A549 (cell line): Measurements from ENCODE around the gene SIGLEC8. TPM values are rescaled to one million over a fixed set of nuclear protein-coding genes. Genes with fewer than 3 reads are reported as not detected.

Experiments
- ATAC-seq, 2 experiments: fragments of 200-7000 bp in 1 of 2; fragments of >200 bp in 1 of 2; cut with Nextera tagmentation in 1 of 2; cut with Tn5 transposase in 1 of 2; 3 replicates each; pipeline versions ENCODE4 v1.8.0 to v1.9.1; 2018 to 2020; ENCODE audit warnings: mild to moderate bottlenecking in 1 of 2, moderate library complexity in 1 of 2
- CTCF ChIA-PET: fragments of 300-600 bp; sonication (Branson Sonifier 250); formaldehyde crosslinking; extraction: SDS; loops from one replicate; lab custom pipeline; 2021; ENCODE audit warnings: antibody characterized with exemption, inconsistent platforms; lab: Yijun Ruan, JAX
- POLR2A ChIA-PET: fragments of 350-600 bp; formaldehyde crosslinking; extraction: SDS; loops from one replicate; lab custom pipeline; 2021; ENCODE audit warnings: antibody characterized with exemption, inconsistent platforms; lab: Yijun Ruan, JAX
- DNase-seq, 2 experiments: peaks; one replicate each; pipeline versions ENCODE4 v3.0.0 to v3.0.0-alpha.2; 2011 to 2016; ENCODE audit warnings: low read depth in 1 of 2, low spot score in 1 of 2
- FAIRE-seq: peaks from 2 replicates; lab custom pipeline; 2011; peaks lifted over from hg19 to GRCh38; lab: Jason Lieb, UNC
- H3K27ac ChIP-seq, 2 experiments: fragments of >200 bp; sonication (Bioruptor Twin); formaldehyde crosslinking; 3 replicates each; pipeline ENCODE4 v1.5.1; 2016 to 2017
- H3K4me1 ChIP-seq: fragments of >200 bp; sonication (Bioruptor Twin); formaldehyde crosslinking; 3 replicates; pipeline ENCODE4 v1.6.1; 2016
- H3K4me2 ChIP-seq: fragments of >200 bp; sonication (Bioruptor Twin); formaldehyde crosslinking; 3 replicates; pipeline ENCODE4 v1.6.1; 2016
- H3K4me3 ChIP-seq: fragments of >200 bp; sonication (Bioruptor Twin); formaldehyde crosslinking; 3 replicates; pipeline ENCODE4 v1.5.1; 2016
- H3K9me3 ChIP-seq: fragments of >200 bp; sonication (Bioruptor Twin); formaldehyde crosslinking; 3 replicates; pipeline ENCODE4 v1.6.1; 2016
- BHLHE40 ChIP-seq: IDR thresholded peaks from 2 replicates; pipeline ENCODE4 v1.6.1; 2012; ENCODE audit warnings: low read depth, low read length, inconsistent platforms
- CBX8 ChIP-seq: fragments of 200-600 bp; sonication (generic); IDR thresholded peaks from 2 replicates; pipeline ENCODE4 v1.6.1; 2016
- CEBPB ChIP-seq, 2 experiments: fragments of >200 bp in 1 of 2; sonication (Bioruptor Twin) in 1 of 2; formaldehyde crosslinking in 1 of 2; IDR thresholded peaks; 2 replicates each; pipeline ENCODE4 v1.6.1; 2012 to 2016
- EHMT2 ChIP-seq: fragments of 200-600 bp; sonication (generic); IDR thresholded peaks from 2 replicates; pipeline ENCODE4 v1.6.1; 2016; ENCODE audit warnings: antibody characterized with exemption, low read depth, mild to moderate bottlenecking, moderate library complexity
- FOSB ChIP-seq: fragments of 250-450 bp; sonication (Bioruptor Pico); IDR thresholded peaks from 2 replicates; pipeline ENCODE4 v1.5.0; 2020; ENCODE audit warnings: mild to moderate bottlenecking, moderate library complexity
- FOXS1 ChIP-seq: fragments of 250-450 bp; sonication (Bioruptor Pico); IDR thresholded peaks from 2 replicates; pipeline ENCODE4 v1.5.0; 2020; ENCODE audit warnings: mild to moderate bottlenecking, moderate library complexity
- HEYL ChIP-seq: fragments of 250-450 bp; sonication (Bioruptor Pico); IDR thresholded peaks from 2 replicates; pipeline ENCODE4 v1.8.0; 2021; ENCODE audit warnings: mild to moderate bottlenecking, moderate library complexity
- KDM1A ChIP-seq: fragments of 200-600 bp; sonication (generic); IDR thresholded peaks from 2 replicates; pipeline ENCODE4 v1.6.1; 2016; ENCODE audit warnings: low read depth, mild to moderate bottlenecking
- MAX ChIP-seq: IDR thresholded peaks from 2 replicates; pipeline ENCODE4 v1.6.1; 2012
- MYC ChIP-seq: IDR thresholded peaks from 2 replicates; pipeline ENCODE4 v1.6.1; 2012; ENCODE audit warnings: mild to moderate bottlenecking, inconsistent platforms, low read length, improper control_type of control experiment, borderline replicate concordance
- NFE2L2 ChIP-seq: fragments of 150-350 bp; conservative IDR thresholded peaks from 2 replicates; pipeline ENCODE4 v1.6.1; 2014; ENCODE audit warnings: low read length
- NPAS2 ChIP-seq: fragments of 250-450 bp; sonication (Bioruptor Pico); IDR thresholded peaks from 2 replicates; pipeline ENCODE4 v1.8.0; 2022; ENCODE audit warnings: mild to moderate bottlenecking, moderate library complexity, borderline replicate concordance
- PBX3 ChIP-seq: IDR thresholded peaks from 2 replicates; pipeline ENCODE4 v1.6.1; 2012
- PHF8 ChIP-seq: fragments of 200-600 bp; sonication (generic); IDR thresholded peaks from 2 replicates; pipeline ENCODE4 v1.6.1; 2016; ENCODE audit warnings: low read depth, mild to moderate bottlenecking, antibody characterized with exemption, moderate library complexity, borderline replicate concordance
- RAD21 ChIP-seq, 2 experiments: fragments of >200 bp in 1 of 2; sonication (Bioruptor Twin) in 1 of 2; formaldehyde crosslinking in 1 of 2; IDR thresholded peaks in 1 of 2; conservative IDR thresholded peaks in 1 of 2; 2 replicates in 1 of 2; 3 replicates in 1 of 2; pipeline ENCODE4 v1.6.1; 2012 to 2018; ENCODE audit warnings: inconsistent platforms in 1 of 2
- RNF2 ChIP-seq: fragments of 200-600 bp; sonication (generic); IDR thresholded peaks from 2 replicates; pipeline ENCODE4 v1.6.1; 2016; ENCODE audit warnings: low read depth, mild to moderate bottlenecking, antibody characterized with exemption, moderate library complexity, borderline replicate concordance
- SREBF2 ChIP-seq: fragments of 450-650 bp; IDR thresholded peaks from 2 replicates; pipeline ENCODE4 v1.6.1; 2014; ENCODE audit warnings: mild to moderate bottlenecking, moderate library complexity
- TFCP2L1 ChIP-seq: fragments of 250-450 bp; sonication (Bioruptor Pico); IDR thresholded peaks from 2 replicates; pipeline ENCODE4 v1.5.0; 2021; ENCODE audit warnings: mild to moderate bottlenecking
- TP53 ChIP-seq: fragments of 250-450 bp; sonication (Bioruptor Pico); IDR thresholded peaks from 2 replicates; pipeline ENCODE4 v1.5.0; 2021; ENCODE audit warnings: mild to moderate bottlenecking, moderate library complexity
- ZNF302 ChIP-seq: fragments of 250-450 bp; sonication (Bioruptor Pico); IDR thresholded peaks from 2 replicates; pipeline ENCODE4 v1.9.0; 2021; ENCODE audit warnings: inconsistent platforms, mild to moderate bottlenecking, moderate library complexity
- ZSCAN20 ChIP-seq: fragments of 250-450 bp; sonication (Bioruptor Pico); IDR thresholded peaks from 2 replicates; pipeline ENCODE4 v1.8.0; 2022; ENCODE audit warnings: mild to moderate bottlenecking, moderate library complexity
- WGBS: methylation state at CpG from one replicate; pipeline ENCODE4 v1.1.6; 2017; ENCODE audit errors: missing lambda C conversion rate; 5-methylcytosine and 5-hydroxymethylcytosine counted together
- polyA minus RNA-seq: library from RNA; depleted of rRNA, polyadenylated mRNA; stranded (reverse); fragments of >200 nt; gene quantifications from 2 replicates; pipeline ENCODE4 v1.2.3, GENCODE V29; 2011; rRNA and poly(A)+ RNA removed
- polyA plus RNA-seq, 4 experiments: library from polyadenylated mRNA; depleted of rRNA in 3 of 4; stranded (reverse); fragments of >200 nt; fragmentation: RNase III in 1 of 4; extraction: RNeasy Plus Mini Kit Qiagen cat#74134 plus additional on column Dnase treatment in 1 of 4; gene quantifications; 2 replicates in 3 of 4; 3 replicates in 1 of 4; pipeline ENCODE4 v1.2.3, GENCODE V29; 2011 to 2017
- TF ChIP-seq, protein P1 (sequence below): fragments of >200 bp; sonication (Bioruptor Twin); formaldehyde crosslinking; IDR thresholded peaks from 3 replicates; pipeline ENCODE4 v1.6.1; 2016
- TF ChIP-seq, protein P2 (sequence below): IDR thresholded peaks from 2 replicates; pipeline ENCODE4 v1.6.1; 2012; ENCODE audit warnings: low read depth, borderline replicate concordance
- TF ChIP-seq, protein P3 (sequence below): fragments of 250-450 bp; sonication (Bioruptor Pico); IDR thresholded peaks from 2 replicates; pipeline ENCODE4 v1.5.0; 2020; ENCODE audit warnings: low read depth, mild to moderate bottlenecking, moderate library complexity

The SIGLEC8 gene
- polyA plus RNA-seq (2011; rRNA removed) = not detected in 2 replicates
- not detected in 2 replicates for polyA plus RNA-seq (2012; cell fraction: cytosol; rRNA removed)
- not detected in 2 replicates for polyA plus RNA-seq (2012; cell fraction: nucleus; rRNA removed)
- not detected in 3 replicates for polyA plus RNA-seq (2017; fragmentation: RNase III; extraction: RNeasy Plus Mini Kit Qiagen cat#74134 plus additional on column Dnase treatment)
- polyA minus RNA-seq = not detected in 2 replicates

- TF ChIP-seq NPAS2 (CRISPR knock-in tag) (no peak), FOSB (CRISPR knock-in tag) (no peak), ZSCAN20 (no peak)
- TF ChIP-seq, all 56 proteins: peak for 0
- Histone ChIP-seq H3K9me3 (no peaks in the 10 kb centered on the region; the same call in 2 of the 3 replicates), H3K27ac (no peak within 1 kb of the TSS), H3K4me2 (no peak within 1 kb of the TSS), H3K4me1 (no peaks in the 10 kb centered on the region), H3K4me3 (no peak within 1 kb of the TSS)
- POLR2A ChIA-PET = no interaction called here
- ATAC-seq = no peak
- no peak for FAIRE-seq
- 27% methylated on average over 10 of the region's 10 CpGs for WGBS
- CTCF ChIA-PET = interaction anchor here (1.3 kb wide), 1 partner anchor 11 kb away, joined by 3 read pairs; no protein-coding TSS in a partner anchor
- DNase-seq = no peak
These were observed at the start of gene SIGLEC8 for GRCh38 chr19:51458051-51458645. Gene SIGLEC8 (minus strand): TSS chr19:51458454. CDS start chr19:51458387, 67 bp downstream.

- 21% methylated on average over 6 of the region's 6 CpGs for WGBS
- no peak for FAIRE-seq
- Histone ChIP-seq H3K4me1 (no peaks in the 10 kb centered on the region), H3K4me3 (no peak overlapping the region), H3K9me3 (no peaks in the 10 kb centered on the region; the same call in 2 of the 3 replicates), H3K4me2 (no peak overlapping the region), H3K27ac (no peak overlapping the region)
- ChIA-PET POLR2A (no interaction called here), CTCF (interaction anchor here (0.7 kb wide), 1 partner anchor 8 kb away, joined by 3 read pairs; no protein-coding TSS in a partner anchor)
- no peak for TF ChIP-seq BHLHE40
- no peak for TF ChIP-seq PBX3
- TF ChIP-seq, protein P1, sequence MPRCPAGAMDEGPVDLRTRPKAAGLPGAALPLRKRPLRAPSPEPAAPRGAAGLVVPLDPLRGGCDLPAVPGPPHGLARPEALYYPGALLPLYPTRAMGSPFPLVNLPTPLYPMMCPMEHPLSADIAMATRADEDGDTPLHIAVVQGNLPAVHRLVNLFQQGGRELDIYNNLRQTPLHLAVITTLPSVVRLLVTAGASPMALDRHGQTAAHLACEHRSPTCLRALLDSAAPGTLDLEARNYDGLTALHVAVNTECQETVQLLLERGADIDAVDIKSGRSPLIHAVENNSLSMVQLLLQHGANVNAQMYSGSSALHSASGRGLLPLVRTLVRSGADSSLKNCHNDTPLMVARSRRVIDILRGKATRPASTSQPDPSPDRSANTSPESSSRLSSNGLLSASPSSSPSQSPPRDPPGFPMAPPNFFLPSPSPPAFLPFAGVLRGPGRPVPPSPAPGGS = no peak
- no peak for TF ChIP-seq KDM1A
- no peak for TF ChIP-seq EHMT2
- TF ChIP-seq, protein P2, sequence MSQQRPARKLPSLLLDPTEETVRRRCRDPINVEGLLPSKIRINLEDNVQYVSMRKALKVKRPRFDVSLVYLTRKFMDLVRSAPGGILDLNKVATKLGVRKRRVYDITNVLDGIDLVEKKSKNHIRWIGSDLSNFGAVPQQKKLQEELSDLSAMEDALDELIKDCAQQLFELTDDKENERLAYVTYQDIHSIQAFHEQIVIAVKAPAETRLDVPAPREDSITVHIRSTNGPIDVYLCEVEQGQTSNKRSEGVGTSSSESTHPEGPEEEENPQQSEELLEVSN = no peak
- TF ChIP-seq NPAS2 (CRISPR knock-in tag) = no peak
- no peak for TF ChIP-seq ZNF302 (CRISPR knock-in tag)
- no peak for TF ChIP-seq TFCP2L1 (CRISPR knock-in tag)
- TF ChIP-seq SREBF2 = no peak
- TF ChIP-seq MAX = no peak
- no peak for TF ChIP-seq FOSB (CRISPR knock-in tag)
- TF ChIP-seq CBX8 = no peak
- TF ChIP-seq FOXS1 (CRISPR knock-in tag) = no peak
- no peak for TF ChIP-seq RNF2
- TF ChIP-seq MYC = no peak
- no peak for TF ChIP-seq NFE2L2
- TF ChIP-seq CEBPB (IDR thresholded peaks at IDR 0.05) = no peak
- DNase-seq = no peak
- no peak for ATAC-seq
These were observed 49.4 kb upstream of the SIGLEC8 start for GRCh38 chr19:51507640-51508058.

- TF ChIP-seq RAD21 (conservative IDR thresholded peaks at IDR 0.05 in 1 of 2, IDR thresholded peaks at IDR 0.05 in 1 of 2) = no peak
- TF ChIP-seq KDM1A = no peak
- no peak for TF ChIP-seq TP53 (CRISPR knock-in tag)
- TF ChIP-seq, protein P3, sequence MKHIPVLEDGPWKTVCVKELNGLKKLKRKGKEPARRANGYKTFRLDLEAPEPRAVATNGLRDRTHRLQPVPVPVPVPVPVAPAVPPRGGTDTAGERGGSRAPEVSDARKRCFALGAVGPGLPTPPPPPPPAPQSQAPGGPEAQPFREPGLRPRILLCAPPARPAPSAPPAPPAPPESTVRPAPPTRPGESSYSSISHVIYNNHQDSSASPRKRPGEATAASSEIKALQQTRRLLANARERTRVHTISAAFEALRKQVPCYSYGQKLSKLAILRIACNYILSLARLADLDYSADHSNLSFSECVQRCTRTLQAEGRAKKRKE (CRISPR knock-in tag) = no peak
- no peak for TF ChIP-seq PHF8
- no peak for TF ChIP-seq HEYL (CRISPR knock-in tag)
- 1% methylated on average over 3 of the region's 3 CpGs for WGBS
- CTCF ChIA-PET = interaction anchor here (0.7 to 1.6 kb wide), 2 partner anchors 8 to 35 kb away, joined by 3 to 4 read pairs; no protein-coding TSS in a partner anchor
These were observed 48.9 kb upstream of the SIGLEC8 start for GRCh38 chr19:51507192-51507591.

More at GRCh38 chr19:51507192-51507591, 48.9 kb upstream of the SIGLEC8 start:
- Histone ChIP-seq H3K4me1 (no peaks in the 10 kb centered on the region), H3K27ac (no peak overlapping the region), H3K4me2 (no peak overlapping the region), H3K9me3 (no peaks in the 10 kb centered on the region; the same call in 2 of the 3 replicates), H3K4me3 (no peak overlapping the region)
- POLR2A ChIA-PET = no interaction called here
- ATAC-seq = no peak
- DNase-seq = no peak
- no peak for FAIRE-seq
